GM12878 (cell line): Measurements from ENCODE around the gene ADGRB2. TPM values are rescaled to one million over a fixed set of nuclear protein-coding genes. Genes with fewer than 3 reads are reported as not detected.

Experiments
- ATAC-seq: fragments of 200-7000 bp; cut with Tn5 transposase; 3 replicates; pipeline ENCODE4 v1.9.1; 2020; ENCODE audit warnings: mild to moderate bottlenecking, moderate library complexity
- BruUV-seq: library from RNA; stranded (reverse); fragments of 400-500 nt; replicated peaks from 2 replicates; lab custom pipeline; 2021; lab: Mats Ljungman, UMichigan
- CTCF ChIA-PET: fragments of 300-600 bp; sonication (Branson Sonifier 250); formaldehyde crosslinking; extraction: SDS; loops from one replicate; lab custom pipeline; 2021; ENCODE audit warnings: inconsistent platforms; lab: Yijun Ruan, JAX
- POLR2A ChIA-PET: fragments of 350-600 bp; formaldehyde crosslinking; extraction: SDS; loops from one replicate; lab custom pipeline; 2021; ENCODE audit warnings: inconsistent platforms; lab: Charles Lee
- RAD21 ChIA-PET: fragments of 300-600 bp; sonication (Branson Sonifier 250); formaldehyde crosslinking; loops from one replicate; lab custom pipeline; 2023; ENCODE audit warnings: antibody characterized with exemption; ENCODE audit not compliant: unreplicated experiment; lab: Charles Lee
- SMC1A ChIA-PET: fragments of 300-600 bp; sonication (Branson Sonifier 250); formaldehyde crosslinking; loops from one replicate; lab custom pipeline; 2023; ENCODE audit not compliant: unreplicated experiment, uncharacterized antibody; lab: Charles Lee
- DNase-seq: peaks from one replicate; pipeline ENCODE4 v3.0.0-alpha.2; 2011; ENCODE audit warnings: low read depth, low spot score
- FAIRE-seq: peaks from 3 replicates; lab custom pipeline; 2011; peaks lifted over from hg19 to GRCh38; lab: Jason Lieb, UNC
- H2AFZ ChIP-seq: 2 replicates; pipeline ENCODE4 v1.6.0; 2011; ENCODE audit warnings: low read depth, low read length, control low read depth; ENCODE audit not compliant: control insufficient read depth
- H3K27ac ChIP-seq: 2 replicates; pipeline ENCODE4 v1.5.1; 2011; ENCODE audit warnings: control low read depth; ENCODE audit not compliant: control insufficient read depth, insufficient read depth
- H3K27me3 ChIP-seq, 2 experiments: replicated peaks in 1 of 2; 2 replicates each; pipeline versions ENCODE4 v1.6.0 to v1.6.1; 2011; ENCODE audit warnings: low read length in 1 of 2; ENCODE audit not compliant: control insufficient read depth in 2 of 2, insufficient read depth in 2 of 2
- H3K36me3 ChIP-seq, 2 experiments: 2 replicates each; pipeline ENCODE4 v1.5.1; 2011; ENCODE audit warnings: low read length in 1 of 2; ENCODE audit not compliant: control insufficient read depth in 2 of 2, insufficient read depth in 2 of 2
- H3K4me1 ChIP-seq: 2 replicates; pipeline ENCODE4 v1.6.1; 2011; ENCODE audit warnings: mild to moderate bottlenecking, low read length, moderate library complexity, mixed read lengths; ENCODE audit not compliant: control insufficient read depth, insufficient read depth
- H3K4me2 ChIP-seq: 2 replicates; pipeline ENCODE4 v1.6.0; 2011; ENCODE audit warnings: control low read depth; ENCODE audit not compliant: control insufficient read depth, insufficient read depth
- H3K4me3 ChIP-seq: fragments of 200-600 bp; sonication (generic); 2 replicates; pipeline ENCODE4 v1.5.1; 2016
- H3K79me2 ChIP-seq: 2 replicates; pipeline ENCODE4 v1.6.0; 2011; ENCODE audit warnings: low read length; ENCODE audit not compliant: control insufficient read depth, insufficient read depth
- H3K9ac ChIP-seq: 2 replicates; pipeline ENCODE4 v1.8.0; 2011; ENCODE audit warnings: low read length, control low read depth, mixed read lengths; ENCODE audit not compliant: control insufficient read depth, insufficient read depth
- H3K9me3 ChIP-seq: replicated peaks from 3 replicates; pipeline ENCODE4 v1.5.1; 2011; ENCODE audit warnings: mild to moderate bottlenecking, low read length; ENCODE audit not compliant: control insufficient read depth, insufficient read depth
- H4K20me1 ChIP-seq: 2 replicates; pipeline ENCODE4 v1.6.0; 2011; ENCODE audit not compliant: control insufficient read depth, insufficient read depth
- ATF3 ChIP-seq: IDR thresholded peaks from 2 replicates; pipeline ENCODE4 v1.6.1; 2011; ENCODE audit warnings: low read depth, mild to moderate bottlenecking, low read length, moderate library complexity, borderline replicate concordance; ENCODE audit errors: extremely low read depth
- BMI1 ChIP-seq: fragments of 450-650 bp; IDR thresholded peaks from 2 replicates; pipeline ENCODE4 v1.6.1; 2016; ENCODE audit warnings: mild to moderate bottlenecking, moderate library complexity, borderline replicate concordance
- CEBPB ChIP-seq, 2 experiments: fragments of 150-350 bp in 1 of 2; IDR thresholded peaks; 2 replicates each; pipeline ENCODE4 v1.6.1; 2012 to 2014; ENCODE audit warnings: low read depth in 2 of 2, low read length in 2 of 2, borderline replicate concordance in 1 of 2, inconsistent platforms in 1 of 2
- ELK1 ChIP-seq: IDR thresholded peaks from 2 replicates; pipeline ENCODE4 v1.6.1; 2012; ENCODE audit warnings: low read depth, low read length, improper control_type of control experiment
- ETV6 ChIP-seq, 2 experiments: fragments of 450-650 bp in 1 of 2; IDR thresholded peaks in 1 of 2; conservative IDR thresholded peaks in 1 of 2; 2 replicates each; pipeline ENCODE4 v1.6.1; 2014; ENCODE audit warnings: antibody characterized with exemption in 1 of 2, borderline replicate concordance in 1 of 2, low read depth in 1 of 2, mild to moderate bottlenecking in 1 of 2, moderate library complexity in 1 of 2
- PAX8 ChIP-seq: fragments of 450-650 bp; IDR thresholded peaks from 2 replicates; pipeline ENCODE4 v1.6.1; 2017; ENCODE audit warnings: mild to moderate bottlenecking, moderate library complexity
- RAD21 ChIP-seq: IDR thresholded peaks from 2 replicates; pipeline ENCODE4 v1.6.1; 2011; ENCODE audit warnings: mild to moderate bottlenecking, low read depth, low read length, moderate library complexity; ENCODE audit not compliant: insufficient read depth
- ZNF217 ChIP-seq: fragments of 450-650 bp; IDR thresholded peaks from 2 replicates; pipeline ENCODE4 v1.6.1; 2017; ENCODE audit warnings: antibody characterized with exemption, mild to moderate bottlenecking
- WGBS: methylation state at CpG from one replicate; pipeline ENCODE4 v1.1.6; 2016; ENCODE audit warnings: low lambda C conversion rate; ENCODE audit not compliant: insufficient replicate concordance, insufficient coverage; ENCODE audit errors: missing lambda C conversion rate; 5-methylcytosine and 5-hydroxymethylcytosine counted together
- in situ Hi-C: fragments of 300-500 bp; cut with MboI; formaldehyde crosslinking; loops from 9 replicates; pipeline ENCODE4 v1.14.3; 2018; ENCODE audit warnings: mixed read lengths
- intact Hi-C: fragments of 100-400 bp; cut with micrococcal nuclease; formaldehyde crosslinking; loops from one replicate; pipeline ENCODE4 v1.14.2; 2022; ENCODE audit not compliant: unreplicated experiment
- polyA plus RNA-seq, 11 experiments: library from polyadenylated mRNA; depleted of rRNA in 4 of 11; unstranded in 6 of 11; stranded (reverse) in 5 of 11; fragments of >200 nt; fragmentation: Nextera tagmentation in 4 of 11; fragmentation: Illumina TruSeq in 1 of 11; extraction: Ambion mirVana in 4 of 11; extraction: Trizol in 1 of 11; gene quantifications; 1 replicate in 1 of 11; 2 replicates in 10 of 11; pipeline versions ENCODE4 v1.2.1 to v1.2.3, GENCODE V29; 2011 to 2016; ENCODE audit warnings: inconsistent platforms in 2 of 11, missing spikeins in 2 of 11, low read depth in 1 of 11
- total RNA-seq, 4 experiments: library from RNA; depleted of rRNA in 3 of 4; stranded (reverse); fragments of >200 nt in 3 of 4; fragmentation: Illumina TruSeq in 1 of 4; extraction: Trizol in 1 of 4; gene quantifications; 2 replicates each; pipeline versions ENCODE4 v1.2.1 to v1.2.3, GENCODE V29; 2013 to 2021
- TF ChIP-seq, protein P1 (sequence below): IDR thresholded peaks from 2 replicates; pipeline ENCODE4 v1.6.1; 2012; ENCODE audit warnings: improper control_type of control experiment, low read depth, low read length; ENCODE audit not compliant: insufficient replicate concordance
- TF ChIP-seq, protein P2 (sequence below): fragments of 450-650 bp; IDR thresholded peaks from 2 replicates; pipeline ENCODE4 v1.6.1; 2014; ENCODE audit warnings: mild to moderate bottlenecking

ADGRB2 gene
- total and polyA plus RNA-seq, 10 of the 15 experiments (the other 5 are each of a cell fraction or from before 2014, with no cell fraction given) = 0.11 to 0.33 (median 0.18) TPM; not detected in 4

DNA sequence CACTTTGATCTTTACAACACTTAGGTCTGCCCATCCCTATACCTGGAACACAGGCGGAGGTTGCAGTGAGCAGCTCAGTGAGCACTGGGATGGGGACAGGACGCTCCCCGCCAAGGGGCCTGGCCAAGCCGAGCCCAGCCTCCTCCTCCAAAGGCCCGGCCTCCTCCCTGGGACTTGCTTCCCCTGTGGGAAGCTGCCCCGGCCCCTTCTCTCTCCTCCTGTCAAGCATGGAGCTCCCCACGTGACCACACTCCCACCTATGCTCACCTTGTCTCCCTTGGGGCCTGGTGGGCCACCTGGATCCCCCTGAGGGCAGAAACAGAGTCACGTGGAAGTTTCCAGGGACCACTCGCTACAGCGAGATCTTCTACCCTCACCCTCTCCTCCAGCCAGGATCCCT, 73.2 kb downstream of the ADGRB2 start (continued):
- TF ChIP-seq, protein P1, sequence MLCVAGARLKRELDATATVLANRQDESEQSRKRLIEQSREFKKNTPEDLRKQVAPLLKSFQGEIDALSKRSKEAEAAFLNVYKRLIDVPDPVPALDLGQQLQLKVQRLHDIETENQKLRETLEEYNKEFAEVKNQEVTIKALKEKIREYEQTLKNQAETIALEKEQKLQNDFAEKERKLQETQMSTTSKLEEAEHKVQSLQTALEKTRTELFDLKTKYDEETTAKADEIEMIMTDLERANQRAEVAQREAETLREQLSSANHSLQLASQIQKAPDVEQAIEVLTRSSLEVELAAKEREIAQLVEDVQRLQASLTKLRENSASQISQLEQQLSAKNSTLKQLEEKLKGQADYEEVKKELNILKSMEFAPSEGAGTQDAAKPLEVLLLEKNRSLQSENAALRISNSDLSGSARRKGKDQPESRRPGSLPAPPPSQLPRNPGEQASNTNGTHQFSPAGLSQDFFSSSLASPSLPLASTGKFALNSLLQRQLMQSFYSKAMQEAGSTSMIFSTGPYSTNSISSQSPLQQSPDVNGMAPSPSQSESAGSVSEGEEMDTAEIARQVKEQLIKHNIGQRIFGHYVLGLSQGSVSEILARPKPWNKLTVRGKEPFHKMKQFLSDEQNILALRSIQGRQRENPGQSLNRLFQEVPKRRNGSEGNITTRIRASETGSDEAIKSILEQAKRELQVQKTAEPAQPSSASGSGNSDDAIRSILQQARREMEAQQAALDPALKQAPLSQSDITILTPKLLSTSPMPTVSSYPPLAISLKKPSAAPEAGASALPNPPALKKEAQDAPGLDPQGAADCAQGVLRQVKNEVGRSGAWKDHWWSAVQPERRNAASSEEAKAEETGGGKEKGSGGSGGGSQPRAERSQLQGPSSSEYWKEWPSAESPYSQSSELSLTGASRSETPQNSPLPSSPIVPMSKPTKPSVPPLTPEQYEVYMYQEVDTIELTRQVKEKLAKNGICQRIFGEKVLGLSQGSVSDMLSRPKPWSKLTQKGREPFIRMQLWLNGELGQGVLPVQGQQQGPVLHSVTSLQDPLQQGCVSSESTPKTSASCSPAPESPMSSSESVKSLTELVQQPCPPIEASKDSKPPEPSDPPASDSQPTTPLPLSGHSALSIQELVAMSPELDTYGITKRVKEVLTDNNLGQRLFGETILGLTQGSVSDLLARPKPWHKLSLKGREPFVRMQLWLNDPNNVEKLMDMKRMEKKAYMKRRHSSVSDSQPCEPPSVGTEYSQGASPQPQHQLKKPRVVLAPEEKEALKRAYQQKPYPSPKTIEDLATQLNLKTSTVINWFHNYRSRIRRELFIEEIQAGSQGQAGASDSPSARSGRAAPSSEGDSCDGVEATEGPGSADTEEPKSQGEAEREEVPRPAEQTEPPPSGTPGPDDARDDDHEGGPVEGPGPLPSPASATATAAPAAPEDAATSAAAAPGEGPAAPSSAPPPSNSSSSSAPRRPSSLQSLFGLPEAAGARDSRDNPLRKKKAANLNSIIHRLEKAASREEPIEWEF = no peak
- TF ChIP-seq ZNF217 (no peak), ELK1 (no peak)

DNA sequence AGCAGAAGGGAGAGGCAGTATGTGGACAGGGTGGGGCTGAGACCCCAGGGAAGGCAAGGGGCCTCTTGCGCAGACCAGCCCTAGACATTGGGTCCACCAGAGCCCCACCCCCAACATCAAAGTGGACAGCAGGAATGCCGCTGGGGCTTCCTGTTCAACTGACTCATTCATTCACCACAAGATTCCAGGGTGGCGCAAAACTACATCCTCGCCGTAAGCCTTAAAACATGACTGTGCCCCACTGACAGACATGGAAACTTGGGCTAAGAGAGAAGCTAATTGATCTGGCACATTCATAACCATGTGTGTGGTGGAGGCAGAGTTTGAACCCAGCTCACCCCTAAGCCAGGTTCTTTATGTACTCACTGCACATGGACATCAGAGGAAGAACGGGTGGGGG, 74.3 kb downstream of the ADGRB2 start:
- H3K36me3 ChIP-seq = no peaks in the 10 kb centered on the region
- no TSS peak for BruUV-seq
- intact Hi-C loops (no loop called here), in situ Hi-C loops (no loop called here)
- SMC1A ChIA-PET = interaction anchor here (1.3 kb wide), 1 partner anchor 14 kb away, joined by 3 read pairs; the partner anchor contains the start of gene COL16A1
- no peak overlapping the region for H2AFZ ChIP-seq
- H3K27ac ChIP-seq = no peak overlapping the region
- no peaks in the 10 kb centered on the region for H3K9me3 ChIP-seq
- POLR2A ChIA-PET = no interaction called here
- DNase-seq = no peak
- peaks cover 3% of the 10 kb centered on the region; the same call in 1 of the 2 replicates for H3K4me1 ChIP-seq
- FAIRE-seq = no peak
- H3K4me2 ChIP-seq = no peak overlapping the region
- CTCF ChIA-PET = interaction anchor here (1.4 kb wide), 1 partner anchor 96 kb away, joined by 3 read pairs; no protein-coding TSS in a partner anchor
- no peaks in the 10 kb centered on the region for H3K79me2 ChIP-seq
- no peak overlapping the region for H3K4me3 ChIP-seq
- no peaks in the 10 kb centered on the region for H4K20me1 ChIP-seq
- H3K9ac ChIP-seq = no peak overlapping the region
- WGBS = 55% methylated on average over 6 of the region's 6 CpGs
- ATAC-seq = no peak
- RAD21 ChIA-PET = no interaction called here
- H3K27me3 ChIP-seq = peaks cover under 1 to 1% of the 10 kb centered on the region in 2 experiments; a peak in 3 of 4 replicates
- TF ChIP-seq ATF3 = no peak
- TF ChIP-seq CEBPB (IDR thresholded peaks at IDR 0.05; ENCODE audit: borderline replicate concordance in 1 of 2, low read depth in 2 of 2, low read length in 2 of 2) = no peak
- TF ChIP-seq PAX8 = no peak
- TF ChIP-seq BMI1 = no peak
- TF ChIP-seq ETV6 (conservative IDR thresholded peaks at IDR 0.05 in 1 of 2, IDR thresholded peaks at IDR 0.05 in 1 of 2; ENCODE audit: borderline replicate concordance in 1 of 2, low read depth in 1 of 2) = no peak
- TF ChIP-seq, protein P2, sequence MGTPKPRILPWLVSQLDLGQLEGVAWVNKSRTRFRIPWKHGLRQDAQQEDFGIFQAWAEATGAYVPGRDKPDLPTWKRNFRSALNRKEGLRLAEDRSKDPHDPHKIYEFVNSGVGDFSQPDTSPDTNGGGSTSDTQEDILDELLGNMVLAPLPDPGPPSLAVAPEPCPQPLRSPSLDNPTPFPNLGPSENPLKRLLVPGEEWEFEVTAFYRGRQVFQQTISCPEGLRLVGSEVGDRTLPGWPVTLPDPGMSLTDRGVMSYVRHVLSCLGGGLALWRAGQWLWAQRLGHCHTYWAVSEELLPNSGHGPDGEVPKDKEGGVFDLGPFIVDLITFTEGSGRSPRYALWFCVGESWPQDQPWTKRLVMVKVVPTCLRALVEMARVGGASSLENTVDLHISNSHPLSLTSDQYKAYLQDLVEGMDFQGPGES = no peak
- TF ChIP-seq RAD21 = no peak
